GM18499 (cell line): ENCODE results near the gene IGLL5.

Experiments used
- ATAC-seq: cut with Tn5 transposase; IDR thresholded peaks from one replicate; pipeline ENCODE4 v1.9.1; 2021; ENCODE audit warnings: moderate number of reproducible peaks; ENCODE audit not compliant: insufficient read depth, unreplicated experiment

Gene IGLL5

DNA sequence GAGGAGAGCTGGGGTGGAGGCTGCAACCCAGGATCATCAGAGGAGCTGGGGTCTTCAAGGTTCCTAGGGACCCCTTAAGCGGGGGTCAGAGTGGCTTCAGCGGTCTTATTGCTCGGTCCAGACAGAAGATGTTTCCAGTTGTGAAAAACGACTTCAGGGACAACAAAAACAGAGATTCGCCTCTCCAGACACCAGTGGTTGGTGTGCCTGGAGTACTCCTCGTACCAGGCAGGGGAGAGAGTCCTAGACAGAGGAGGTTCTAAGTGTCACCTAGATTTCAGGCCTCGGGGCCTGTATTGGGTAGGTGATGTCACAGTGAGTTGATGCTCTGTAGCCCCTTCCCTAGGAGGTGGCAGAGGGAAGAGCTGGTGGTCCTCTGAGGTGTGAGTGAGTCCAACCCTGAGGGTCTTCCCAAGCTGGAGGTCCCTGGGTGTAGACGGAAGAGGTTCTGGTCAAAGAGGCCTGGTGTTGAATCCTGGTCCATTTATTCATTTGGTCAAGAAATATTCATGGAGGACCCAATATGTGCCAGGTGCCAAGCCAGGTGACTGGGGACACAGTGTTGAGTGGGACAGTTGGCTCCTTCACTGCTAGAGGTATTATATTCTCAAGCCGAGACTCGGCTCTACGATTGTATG is 4.4 kb upstream of the IGLL5 start:
- ATAC-seq: no peak

DNA sequence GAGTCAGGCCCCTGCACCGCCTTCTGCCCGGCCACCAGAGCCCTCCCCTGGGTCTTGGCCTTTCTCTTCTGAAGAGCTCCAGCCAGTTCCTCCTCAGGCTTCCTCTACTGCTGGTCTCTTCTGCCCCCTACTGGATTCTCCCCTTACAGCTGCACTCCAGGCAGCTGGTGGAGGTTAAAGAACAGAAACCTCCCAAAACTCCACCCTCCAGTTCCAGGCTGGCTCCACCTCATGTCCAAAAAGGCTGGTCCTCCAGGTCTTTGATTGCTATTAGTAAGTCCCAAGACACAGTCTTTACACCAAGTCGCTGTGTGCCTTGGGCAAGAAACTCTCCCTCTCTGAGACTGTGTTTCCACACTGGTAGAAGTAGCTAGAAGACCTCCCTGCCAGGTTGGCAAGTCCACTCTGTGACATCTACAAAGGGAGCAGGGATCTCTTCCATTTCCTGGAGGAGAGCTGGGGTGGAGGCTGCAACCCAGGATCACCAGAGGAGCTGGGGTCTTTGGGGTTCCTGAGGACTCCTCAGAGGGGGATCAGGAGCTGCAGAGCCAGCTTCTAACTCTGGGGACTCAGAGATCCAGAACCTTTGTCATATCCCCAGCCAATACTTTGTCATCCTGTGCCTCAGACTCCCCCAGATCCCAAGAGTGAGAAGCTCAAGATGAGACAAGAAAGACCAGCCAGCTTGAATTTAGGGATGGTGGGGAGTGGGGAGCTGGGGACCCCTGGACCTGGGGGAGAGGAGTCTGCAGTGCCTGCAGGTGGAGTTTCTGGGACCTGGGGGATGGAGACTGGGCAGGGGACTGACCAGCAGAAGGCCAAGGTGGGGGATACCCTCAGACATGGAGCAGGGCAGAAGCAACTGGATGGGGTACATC is 3.4 kb upstream of the IGLL5 start:
- no peak for ATAC-seq

GRCh38 chr22:22884888-22885840 is 2.5 kb upstream of the IGLL5 start:
- ATAC-seq: no peak

DNA sequence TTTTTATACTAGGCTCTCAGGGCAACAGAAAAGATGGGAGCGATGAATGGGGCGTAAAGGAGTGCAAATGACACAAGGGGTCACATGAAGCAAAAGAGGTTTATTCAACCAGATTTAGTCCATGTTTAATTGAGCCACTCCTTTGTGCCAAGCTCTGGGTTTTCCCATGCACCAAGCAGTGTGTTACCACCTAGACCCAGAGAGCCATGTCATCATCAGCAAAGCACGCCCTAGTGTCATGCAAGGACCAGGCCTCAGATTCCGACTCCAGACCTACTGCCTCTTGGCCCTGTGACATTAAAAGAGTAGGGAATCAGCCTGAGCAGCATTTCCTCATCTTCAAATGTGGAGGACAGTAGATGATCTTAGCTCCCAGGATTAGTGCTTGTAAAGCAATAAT is 1.1 kb upstream of the IGLL5 start:
- ATAC-seq: no peak

DNA sequence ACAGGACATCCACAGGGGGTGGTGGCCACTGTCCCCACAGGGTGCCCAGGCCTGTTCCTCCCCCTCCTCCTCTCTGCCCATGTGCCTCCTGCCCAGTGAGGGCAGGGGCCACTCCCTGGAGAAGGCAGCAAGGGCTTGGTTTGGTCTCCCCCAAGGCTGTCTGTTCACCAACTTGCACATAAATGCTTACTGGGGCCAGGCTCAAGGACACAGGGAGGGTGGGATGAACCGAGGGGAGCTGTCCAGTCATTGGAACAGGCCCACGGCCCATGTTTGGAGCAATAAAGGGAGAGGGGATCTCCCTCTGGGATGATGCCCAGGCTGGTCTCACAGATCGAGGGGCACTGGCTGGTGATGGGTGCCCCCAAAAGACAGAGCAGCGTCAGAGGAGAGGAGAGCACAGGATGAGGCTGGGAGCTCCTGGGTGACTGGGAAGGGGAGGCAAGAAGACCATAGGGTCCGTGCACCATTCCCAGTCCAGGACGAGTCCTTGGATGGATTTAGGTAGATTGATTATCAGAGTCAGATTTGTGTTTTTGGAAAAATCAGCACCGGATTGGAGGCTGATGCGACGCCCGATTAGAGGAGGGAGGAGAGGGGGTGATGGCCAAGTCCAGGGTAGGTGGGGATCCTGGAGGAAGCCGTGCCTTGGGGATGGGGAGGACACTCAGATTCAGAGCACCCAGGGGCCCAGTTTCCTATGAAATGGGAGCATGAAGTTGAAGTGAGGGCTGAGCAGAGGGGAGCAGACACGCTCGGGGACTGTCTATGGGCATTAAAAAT is 1.1 kb downstream of the IGLL5 start:
- ATAC-seq: no peak

- no peak for ATAC-seq
Observed at GRCh38 chr22:22890085-22890484, 2.5 kb downstream of the IGLL5 start.

DNA sequence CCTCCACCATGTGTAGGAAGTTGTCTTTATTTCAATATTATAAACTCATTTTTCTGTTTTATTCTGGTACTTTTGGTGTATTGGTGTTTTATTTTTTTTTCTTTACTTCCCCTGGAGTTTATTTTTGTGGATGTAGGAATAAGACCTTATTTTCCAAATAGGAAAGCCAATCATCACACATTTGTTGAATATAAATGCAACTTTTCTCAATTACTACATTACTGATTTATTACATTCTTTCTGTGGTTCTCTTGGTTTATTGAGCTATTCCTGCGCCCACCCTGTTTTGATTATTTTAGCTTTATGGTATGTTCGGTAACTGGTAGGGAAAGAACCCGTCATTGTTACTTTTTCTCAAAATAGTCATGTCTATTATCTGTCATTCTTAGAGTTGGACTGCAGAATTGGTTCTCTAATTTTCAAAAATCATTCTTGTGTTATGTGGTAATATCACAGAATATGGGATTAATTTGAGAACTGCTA is 3.6 kb downstream of the IGLL5 start:
- ATAC-seq: no peak

DNA sequence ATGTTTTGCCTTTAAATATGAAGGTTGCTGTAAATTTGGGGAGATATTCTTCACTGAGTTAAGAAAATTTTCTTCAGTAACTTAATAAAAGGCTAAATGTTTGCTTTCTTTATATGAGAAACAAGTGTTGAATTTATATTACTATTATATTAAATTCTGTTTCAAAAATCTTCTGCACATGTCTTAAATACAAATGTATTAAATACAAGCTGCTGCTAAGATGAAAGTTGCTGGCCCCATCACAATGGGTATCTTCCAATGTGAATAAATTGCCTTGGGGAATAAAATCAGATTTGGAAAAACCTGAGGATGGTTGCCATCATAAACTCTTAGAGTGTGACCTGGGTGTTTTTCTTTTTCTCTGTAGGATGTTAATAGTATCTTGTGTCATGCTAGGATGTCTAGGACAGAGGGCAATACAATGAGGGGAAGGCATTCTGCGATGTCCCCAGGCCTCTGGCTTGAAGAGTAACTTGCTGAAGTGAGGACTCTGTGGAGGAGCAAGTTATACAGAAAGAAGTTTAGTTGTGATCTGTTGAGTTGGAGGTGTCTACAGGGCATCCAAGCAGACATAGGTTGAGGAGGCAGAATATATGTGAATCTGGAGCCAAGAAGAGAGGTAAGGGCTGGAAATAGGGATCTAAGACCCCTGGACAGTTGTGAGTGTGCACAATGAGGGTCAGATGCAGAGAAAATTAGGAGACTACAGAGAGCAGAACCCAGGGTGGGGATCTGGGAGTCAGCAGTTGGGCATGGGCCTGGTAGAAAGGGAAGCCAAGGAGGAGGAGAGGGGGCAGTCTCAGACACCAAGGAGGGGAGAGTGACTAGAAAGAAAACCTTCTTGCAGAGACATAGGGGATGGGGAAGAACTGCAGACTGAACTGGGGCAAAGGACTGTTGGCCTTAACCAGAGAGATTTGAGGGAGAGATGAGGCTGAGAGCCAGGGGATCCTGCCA is 4.8 kb downstream of the IGLL5 start:
- ATAC-seq: no peak

GRCh38 chr22:22893077-22893805 is 5.6 kb downstream of the IGLL5 start:
- no peak for ATAC-seq

- no peak for ATAC-seq
Observed at GRCh38 chr22:22893891-22894739, 6.5 kb downstream of the IGLL5 start.

DNA sequence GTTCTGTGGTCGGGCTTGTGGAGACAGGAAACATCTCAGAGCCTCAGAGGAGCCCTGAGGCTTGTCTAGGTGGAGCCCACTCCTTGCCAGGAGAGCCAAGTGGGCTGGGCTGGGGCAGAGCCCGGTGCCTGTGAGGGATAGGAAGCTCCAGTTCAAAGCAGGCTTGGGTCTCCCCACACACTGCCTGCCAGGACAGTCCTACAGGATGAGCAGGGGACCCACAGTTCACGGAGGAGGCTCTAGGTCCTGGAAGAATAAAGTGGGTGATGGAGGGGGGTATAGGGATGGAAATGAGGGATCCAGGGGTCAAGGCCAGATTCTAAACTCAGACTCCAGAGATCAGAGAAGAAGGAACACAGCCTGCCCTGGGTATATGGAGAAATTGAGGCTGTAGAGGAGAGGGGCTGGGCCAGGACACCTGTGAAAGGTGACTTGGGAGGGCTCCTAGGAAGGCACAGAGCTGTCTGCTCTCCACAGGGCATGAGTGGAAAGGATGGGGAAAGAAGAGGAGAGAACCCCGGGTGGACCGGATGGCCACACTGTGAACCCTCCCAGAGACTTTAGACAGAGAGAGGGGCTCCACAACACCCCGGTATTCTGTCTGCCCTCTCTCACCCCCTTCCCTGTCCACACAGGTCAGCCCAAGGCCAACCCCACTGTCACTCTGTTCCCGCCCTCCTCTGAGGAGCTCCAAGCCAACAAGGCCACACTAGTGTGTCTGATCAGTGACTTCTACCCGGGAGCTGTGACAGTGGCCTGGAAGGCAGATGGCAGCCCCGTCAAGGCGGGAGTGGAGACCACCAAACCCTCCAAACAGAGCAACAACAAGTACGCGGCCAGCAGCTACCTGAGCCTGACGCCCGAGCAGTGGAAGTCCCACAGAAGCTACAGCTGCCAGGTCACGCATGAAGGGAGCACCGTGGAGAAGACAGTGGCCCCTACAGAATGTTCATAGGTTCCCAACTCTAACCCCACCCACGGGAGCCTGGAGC is 7.4 kb downstream of the IGLL5 start:
- no peak for ATAC-seq

DNA sequence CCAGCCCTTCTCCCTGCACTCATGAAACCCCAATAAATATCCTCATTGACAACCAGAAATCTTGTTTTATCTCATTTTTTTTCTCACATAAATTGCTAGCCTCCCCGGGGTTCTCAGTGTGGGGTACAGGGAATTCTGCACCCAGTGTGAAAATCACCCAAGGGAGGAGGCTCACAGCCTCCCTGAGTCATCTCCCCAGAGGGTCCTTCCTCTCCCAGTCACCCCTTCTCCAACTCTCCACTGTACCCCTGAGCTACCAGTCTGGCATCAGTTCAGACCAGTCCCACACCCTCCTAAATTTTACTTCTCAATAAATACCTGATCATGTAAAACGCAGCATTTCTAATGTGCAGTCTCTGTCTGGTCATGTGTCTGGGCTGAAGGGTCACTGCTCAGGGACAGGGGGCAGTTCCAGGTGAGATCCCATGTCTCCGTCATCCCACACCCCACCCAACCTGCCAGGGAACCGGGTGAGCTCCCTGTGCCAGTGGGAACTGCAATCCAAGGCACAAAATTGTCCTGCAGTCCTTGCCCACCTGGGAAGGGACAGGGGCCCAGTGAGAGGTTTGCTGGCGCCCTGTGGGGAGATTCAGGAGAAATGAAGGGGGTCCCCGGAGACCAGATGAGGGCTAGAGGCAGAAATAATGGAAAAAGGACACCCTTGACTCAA is 8.3 kb downstream of the IGLL5 start:
- no peak for ATAC-seq

DNA sequence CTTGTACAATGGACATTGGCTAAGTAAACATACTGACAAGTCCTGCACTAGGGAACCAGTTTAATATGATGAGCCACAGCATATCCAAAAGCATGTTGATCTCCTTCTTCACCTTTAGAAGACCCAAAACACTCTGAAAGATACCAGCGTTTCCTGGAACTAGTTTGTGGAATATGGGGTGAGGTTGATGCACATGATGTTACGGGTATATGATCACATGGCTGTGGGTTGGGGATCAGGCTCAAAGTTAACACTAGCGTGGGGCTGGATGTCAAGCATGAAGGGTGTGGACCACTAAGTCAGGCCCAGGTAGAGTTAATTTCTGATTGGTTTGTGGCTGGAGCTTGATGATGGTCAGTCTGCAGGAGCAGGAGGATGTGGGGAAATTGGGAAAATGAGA is 9.0 kb downstream of the IGLL5 start:
- ATAC-seq: no peak

GRCh38 chr22:22897091-22897490 is 9.5 kb downstream of the IGLL5 start:
- no peak for ATAC-seq

DNA sequence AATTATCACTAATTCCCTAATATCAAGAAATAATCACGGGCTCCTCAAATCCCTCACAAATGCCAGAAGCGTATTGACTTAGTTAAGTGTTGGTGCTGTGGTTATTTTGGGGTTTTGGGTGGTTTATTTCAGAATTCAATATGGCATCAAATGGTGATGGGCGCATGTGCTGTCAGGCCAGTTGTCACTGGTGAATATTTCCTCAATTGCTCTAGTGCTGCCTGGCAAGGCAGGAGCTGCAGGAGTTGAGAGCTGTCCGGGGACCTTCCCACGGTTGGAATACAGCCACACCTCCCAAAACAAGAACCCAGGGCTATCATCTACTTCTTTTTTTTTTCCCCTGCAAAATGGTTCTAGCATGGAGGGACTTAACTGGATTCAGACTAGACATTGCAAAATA is 10.3 kb downstream of the IGLL5 start:
- no peak for ATAC-seq
